DMS79 treated with DMSO at 0.1 percent for 48 hours (cell line): Measurements from ENCODE around the gene ADGRA3.

Source experiments
- DNase-seq: peaks from one replicate; lab custom pipeline; 2025; lab: John Stamatoyannopoulos, UW

ADGRA3 gene

DNA sequence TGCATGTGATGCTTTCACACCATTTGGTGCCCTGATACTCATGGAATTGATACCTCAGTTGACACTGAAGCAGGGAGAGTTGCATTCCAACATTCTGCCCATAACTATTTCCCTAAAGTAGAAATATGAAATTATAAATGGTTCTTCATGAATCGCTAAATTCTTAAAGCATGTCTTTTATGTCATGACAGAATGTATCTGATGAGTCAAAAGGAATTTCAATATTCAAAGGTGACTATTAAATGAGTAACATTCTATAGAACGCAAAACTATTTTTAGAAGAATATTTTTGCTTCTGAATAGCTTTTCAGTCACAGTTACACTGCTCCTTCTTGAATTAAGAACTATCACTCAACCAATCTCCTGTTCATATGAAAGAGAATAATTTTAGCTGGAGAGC is 152.8 kb downstream of the ADGRA3 start:
- no peak for DNase-seq

- DNase-seq, result no peak
These were observed 158.8 kb downstream of the ADGRA3 start for GRCh38 chr4:22356987-22357596.

DNA sequence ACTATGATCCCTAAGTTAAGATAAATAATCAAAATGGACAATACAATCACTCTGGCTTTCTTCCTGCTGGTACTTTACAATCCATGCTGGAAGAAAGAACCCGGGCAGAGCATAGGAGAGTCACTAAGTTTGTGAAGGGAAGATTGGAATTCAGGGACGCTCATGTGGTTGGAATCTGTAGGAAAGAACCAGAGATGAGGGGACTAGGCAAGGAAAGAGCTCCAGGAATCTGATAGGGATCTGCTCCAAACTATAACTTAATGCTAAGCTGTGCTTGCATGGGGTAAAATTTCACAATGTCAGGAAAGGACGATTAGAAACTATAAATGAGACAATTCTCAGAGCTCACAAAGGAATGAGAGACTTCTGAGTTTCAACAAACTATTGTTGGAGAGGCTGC is 167.5 kb downstream of the ADGRA3 start:
- no peak for DNase-seq

GRCh38 chr4:22345678-22346077 is 170.2 kb downstream of the ADGRA3 start:
- DNase-seq, result no peak

- DNase-seq, result no peak
These were observed 170.8 kb downstream of the ADGRA3 start for GRCh38 chr4:22345055-22345454.

DNA sequence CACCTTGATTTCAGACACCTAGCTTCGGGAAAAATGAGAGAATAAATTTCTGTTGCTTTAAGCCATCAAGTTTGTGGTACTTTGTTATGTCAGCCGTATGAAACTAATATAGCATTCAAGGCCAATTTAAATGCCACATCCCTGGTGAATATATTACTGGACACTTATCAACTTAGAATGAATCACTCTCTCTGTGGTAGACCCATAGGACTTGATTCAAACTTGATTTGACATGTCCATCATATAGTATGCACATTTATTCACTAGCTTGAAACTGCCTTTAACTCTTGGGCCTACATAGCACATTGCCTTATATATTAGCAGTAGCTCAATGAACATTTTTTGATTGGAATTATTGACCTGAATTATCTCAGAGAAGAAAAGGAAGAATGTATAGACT is 172.3 kb downstream of the ADGRA3 start:
- DNase-seq, result no peak

- peak; percentile 45 for DNase-seq
These were observed 176.4 kb downstream of the ADGRA3 start for GRCh38 chr4:22339491-22339890.

DNA sequence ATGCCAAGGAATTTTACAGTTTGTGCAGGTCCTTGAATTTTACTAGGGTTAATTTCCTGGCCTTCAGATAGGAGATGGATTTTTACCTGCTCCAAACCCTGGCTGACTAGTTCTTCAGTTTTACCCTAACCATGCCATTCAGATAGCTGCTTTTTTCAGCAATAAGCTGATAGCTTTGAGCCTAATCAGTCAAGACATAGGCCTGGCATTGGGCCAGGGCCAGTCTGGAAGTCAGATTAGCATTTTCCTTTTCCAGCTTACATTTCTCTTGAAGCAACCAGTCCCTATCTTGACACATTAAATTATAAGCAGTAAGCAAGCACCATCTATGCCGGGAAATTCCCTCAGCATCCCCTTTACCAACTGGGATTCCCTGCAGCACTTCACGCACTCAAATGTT is 177.1 kb downstream of the ADGRA3 start:
- DNase-seq, result peak; percentile 18
